ELR (cell line): Measurements from ENCODE around the gene SLFN12L.
"Not testable (repeated sequence)": the region's sequence is repeated elsewhere in the genome, so short reads cannot be mapped to it uniquely, and the experiment has no call there.

Source experiments
- DNase-seq: peaks from one replicate; pipeline ENCODE4 v3.0.0-alpha.2; 2015; ENCODE audit warnings: low read depth

Gene SLFN12L

DNA sequence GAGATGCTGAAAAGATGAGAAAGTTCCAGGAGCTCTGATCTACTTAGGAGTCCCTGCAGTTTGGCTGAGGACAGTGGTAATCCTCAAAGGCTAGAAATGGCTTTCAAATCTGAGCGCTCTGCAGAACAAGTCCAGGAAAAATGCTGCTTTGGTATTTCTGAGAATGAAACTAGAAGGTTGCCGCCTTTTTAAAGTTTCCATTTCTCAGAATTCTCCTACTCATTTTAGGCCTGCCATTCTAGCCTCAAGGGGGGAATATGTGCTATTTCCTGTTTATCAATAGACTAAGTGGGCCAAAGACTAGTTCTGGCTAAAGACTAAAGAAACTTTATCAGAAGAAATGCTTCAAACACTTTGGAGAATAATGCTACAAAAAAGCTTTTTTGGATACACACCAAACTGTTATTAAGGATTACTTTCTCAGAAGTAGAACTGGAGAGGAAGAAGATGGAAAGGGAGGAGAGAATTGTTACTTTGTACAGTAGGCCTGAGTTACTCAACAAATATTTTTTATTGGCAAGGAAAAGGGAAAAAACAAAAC lies at the start of gene SLFN12L:
Gene SLFN12L (minus strand): TSS at position 78 of the 541 bp plus-strand sequence. CDS start 15,314 bp downstream, outside the sequence.
- DNase-seq: no peak

DNA sequence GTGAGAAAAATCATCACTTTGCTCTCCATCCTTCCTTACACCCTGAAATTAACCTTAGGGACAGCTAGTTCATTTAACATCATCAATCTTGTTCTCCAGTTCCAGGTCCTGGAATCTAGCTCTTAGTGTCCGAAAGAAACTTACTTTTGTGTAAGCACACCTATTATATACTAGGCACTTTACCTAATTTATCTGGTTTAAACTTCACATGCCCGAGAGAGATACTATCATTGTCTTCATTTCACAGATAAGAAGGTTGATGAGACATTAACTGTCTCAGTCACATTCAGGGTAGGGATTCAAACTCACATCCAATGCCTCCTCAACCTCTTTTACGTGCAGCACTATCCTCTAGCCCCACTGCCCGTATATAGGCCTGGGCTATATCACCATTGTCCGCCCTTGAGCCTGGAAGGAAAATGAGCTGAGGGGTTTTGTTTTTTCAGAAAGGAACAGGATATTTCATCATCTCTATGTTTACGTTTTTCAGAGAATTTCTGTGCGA lies 49.1 kb upstream of the SLFN12L start:
- DNase-seq: no peak

DNA sequence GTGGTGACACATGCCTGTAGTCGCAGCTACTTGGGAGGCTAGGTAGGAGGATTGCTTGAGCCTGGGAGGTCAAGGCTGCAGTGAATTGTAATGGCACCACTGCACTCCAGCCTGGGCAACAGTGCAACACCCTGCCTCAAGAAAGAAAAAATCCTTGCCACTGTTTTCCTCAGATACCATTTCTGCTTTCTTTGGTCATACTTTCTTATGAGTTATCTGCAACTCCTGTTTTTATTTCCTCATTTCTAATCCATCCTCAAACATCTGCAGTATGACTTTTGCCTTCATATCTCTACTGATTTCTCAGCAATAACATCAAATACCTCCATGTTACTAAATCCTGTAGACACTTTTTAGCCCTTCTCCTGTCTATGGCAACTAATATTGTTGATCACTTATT lies 46.6 kb upstream of the SLFN12L start:
- no peak for DNase-seq

DNA sequence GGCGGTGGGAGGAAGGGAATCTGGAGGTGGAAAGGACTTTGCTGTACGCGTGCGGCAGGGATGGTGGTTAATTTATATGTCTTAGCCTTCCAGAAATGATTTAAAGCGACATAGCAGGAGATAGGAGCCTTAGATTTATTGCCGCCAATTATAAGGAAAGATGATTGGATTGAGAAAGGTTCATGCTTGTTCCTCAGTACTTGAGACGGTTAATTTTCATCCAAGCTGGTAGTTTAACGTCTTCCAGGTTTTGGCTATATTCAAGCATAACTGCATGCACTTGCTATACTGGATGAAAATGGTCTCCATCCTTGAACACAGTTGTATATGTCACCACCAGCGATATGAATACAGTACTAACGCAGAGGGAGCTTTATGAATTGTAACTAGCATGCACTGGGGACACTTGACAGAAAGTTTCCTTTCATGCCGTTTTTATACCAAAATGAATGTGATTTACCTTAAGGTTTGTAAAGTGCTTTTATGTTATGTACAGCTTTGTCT lies 41.5 kb upstream of the SLFN12L start:
- DNase-seq: no peak

DNA sequence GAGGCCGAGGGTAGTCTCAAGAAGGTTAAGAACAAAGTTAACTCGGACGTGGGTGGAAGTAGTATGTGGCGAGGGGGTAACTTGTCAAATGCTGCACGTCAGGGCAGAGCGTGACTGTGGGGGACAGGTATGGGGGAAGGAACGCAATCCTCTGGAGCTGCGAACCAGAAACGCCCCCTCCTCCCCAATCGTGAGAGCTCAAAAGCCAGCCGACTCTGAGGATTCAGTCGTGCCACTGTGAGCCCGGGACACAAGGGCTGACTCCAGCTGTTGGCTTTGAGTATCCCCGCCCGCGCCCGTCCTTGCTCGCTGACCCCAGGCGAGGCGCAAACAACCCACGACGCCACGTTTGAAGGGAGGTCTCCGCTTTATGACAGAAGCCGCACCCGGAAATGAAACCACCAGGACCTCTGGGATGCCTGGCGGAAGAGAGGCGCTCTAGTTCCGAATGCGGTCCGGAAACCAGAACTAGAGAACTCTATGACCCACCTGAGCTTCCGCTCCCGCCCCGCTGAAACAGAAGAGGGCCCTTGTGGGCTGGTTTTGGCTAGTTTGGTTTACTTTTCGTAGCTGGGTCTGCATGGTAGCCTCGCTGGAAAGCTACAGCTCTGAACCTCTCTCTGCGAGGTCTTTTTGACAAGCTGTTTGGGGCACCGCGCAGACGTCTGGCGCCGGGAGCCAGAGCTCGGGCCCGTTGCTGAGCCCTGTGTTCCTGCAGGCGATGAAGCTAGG lies 40.9 kb upstream of the SLFN12L start, which contains the start of gene PEX12:
Gene PEX12 (minus strand): TSS at position 375 of the 732 bp plus-strand sequence. CDS start 550 bp downstream, outside the sequence.
- peak; percentile 90 for DNase-seq

DNA sequence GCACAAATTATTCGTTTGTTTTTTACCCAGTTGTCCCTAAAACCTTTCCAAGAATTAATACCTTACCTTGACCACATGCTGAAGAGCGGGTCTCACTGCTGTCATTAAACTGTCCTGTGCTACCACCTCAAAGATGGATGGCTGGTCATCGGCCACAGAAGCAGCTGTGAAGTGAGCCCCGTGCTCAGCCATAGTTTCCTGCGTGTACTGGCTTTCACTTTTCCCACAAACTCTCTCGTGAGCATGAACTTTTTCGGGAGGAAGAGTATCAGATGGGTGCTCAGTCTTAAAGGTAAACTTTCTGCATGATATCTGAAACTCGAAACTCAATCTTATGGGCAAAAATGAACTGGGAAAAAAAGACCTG lies 40.3 kb upstream of the SLFN12L start:
- peak; percentile 36 for DNase-seq

DNA sequence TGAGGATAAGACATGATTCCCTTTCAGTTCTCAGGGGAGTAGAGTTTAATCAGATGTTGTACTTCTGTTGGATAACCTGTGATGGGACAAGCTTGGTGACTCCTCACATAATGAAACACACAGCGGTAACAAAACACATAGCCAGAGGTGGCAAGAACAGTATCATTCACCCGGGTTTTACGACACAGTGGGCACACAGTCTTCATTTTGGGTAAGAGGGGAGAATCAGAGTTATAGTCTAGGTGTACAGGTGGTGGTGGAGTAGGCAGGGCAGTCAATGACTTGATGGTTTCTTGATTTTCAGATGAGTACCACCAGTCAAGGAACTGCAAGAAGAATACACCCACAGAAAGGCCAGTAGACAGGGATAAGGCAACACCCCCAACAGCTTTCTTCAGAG lies 38.3 kb upstream of the SLFN12L start:
- DNase-seq: no peak

DNA sequence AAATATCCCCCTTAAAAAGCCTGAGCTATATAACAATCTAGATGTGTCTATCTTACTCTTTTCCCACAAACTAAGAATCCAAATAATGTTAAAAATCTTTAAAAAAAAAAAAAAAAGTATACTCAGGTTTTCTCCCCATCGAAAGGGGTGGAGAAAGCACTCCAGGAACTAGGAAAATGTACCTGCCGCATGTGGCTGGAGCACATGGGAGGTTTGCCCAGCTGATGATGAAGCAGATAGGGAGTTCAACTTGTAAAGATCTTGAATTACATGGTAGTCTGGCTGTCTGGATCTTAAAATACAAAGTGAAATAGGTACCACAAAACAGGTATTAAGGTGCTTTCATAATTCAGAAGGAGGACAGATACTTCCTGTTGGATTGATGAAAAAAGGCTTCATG lies 31.9 kb upstream of the SLFN12L start:
- DNase-seq: no peak

DNA sequence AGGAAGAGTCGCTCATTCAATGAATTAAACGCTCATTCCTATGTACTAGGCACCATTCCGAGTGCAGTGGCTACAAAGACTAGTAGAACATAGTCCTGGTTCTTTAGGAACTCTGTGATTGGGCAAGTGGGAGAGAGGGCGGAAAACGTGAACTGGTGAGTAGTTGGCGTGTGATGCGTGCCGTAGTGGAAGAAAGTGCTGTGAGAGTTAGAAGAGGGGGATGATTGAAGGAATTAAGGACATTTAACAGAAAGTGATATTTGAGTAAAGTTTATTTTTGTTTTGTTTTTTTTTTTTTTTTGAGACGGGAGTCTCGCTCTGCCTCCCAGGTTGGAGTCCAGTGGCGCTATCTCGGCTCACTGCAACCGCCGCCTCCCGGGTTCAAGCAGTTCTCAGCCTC lies 31.1 kb upstream of the SLFN12L start:
- peak; percentile 74 for DNase-seq

DNA sequence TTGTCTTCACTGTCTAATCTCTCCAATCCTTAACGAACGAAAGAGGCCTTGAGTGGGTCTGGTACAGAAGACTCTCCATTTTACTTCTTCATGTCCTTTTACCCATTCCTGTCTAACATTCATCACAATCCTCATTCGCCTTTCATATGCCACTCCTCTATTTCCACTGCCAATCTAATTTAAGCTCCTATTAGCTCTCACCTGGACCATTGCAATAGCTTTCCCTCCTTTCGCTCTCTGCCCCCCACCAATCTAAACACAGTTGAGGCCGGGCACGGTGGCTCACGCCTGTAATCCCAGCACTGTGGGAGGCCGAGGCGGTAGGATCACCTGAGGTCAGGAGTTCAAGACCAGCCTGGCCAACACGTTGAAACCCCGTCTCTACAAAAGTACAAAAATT lies 29.5 kb upstream of the SLFN12L start:
- no peak for DNase-seq

DNA sequence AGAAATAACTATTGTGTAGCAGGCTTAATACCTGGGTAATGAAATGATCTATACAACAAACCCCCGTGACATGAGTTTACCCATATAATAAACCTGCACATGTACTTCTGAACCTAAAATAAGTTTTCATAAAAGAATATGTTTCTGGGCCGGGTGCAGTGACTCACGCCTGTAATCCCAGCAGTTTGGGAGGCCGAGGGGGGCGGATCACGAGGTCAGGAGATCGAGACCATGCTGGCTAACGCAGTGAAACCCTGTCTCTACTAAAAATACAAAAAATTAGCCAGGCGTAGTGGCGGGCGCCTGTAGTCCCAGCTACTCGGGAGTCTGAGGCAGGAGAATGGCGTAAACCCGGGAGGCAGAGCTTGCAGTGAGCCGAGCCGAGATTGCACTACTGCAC lies 25.7 kb upstream of the SLFN12L start:
- not testable (repeated sequence) for DNase-seq

DNA sequence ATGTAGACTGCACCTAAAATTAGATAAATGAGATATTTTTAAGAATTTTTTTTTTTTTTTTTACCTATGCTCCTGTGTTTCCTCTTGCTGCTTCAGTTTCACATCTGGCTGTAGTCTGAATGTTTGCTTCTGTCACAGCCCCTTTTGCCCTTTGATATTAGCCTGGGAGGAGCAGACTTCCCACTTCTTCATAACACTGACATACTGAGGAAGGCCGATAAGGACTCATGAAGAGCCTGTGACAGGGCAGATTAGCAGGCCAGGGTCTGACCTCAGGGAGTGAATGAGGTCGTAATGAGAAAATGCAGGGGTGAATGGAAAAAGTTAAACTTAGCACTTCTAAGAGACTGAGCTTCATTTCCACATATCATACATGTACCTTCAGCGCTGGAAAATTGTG lies 23.2 kb upstream of the SLFN12L start, which contains the start of gene SLFN14:
Gene SLFN14 (minus strand): TSS at position 117 of the 400 bp plus-strand sequence. CDS start 2,757 bp downstream, outside the sequence.
- DNase-seq: no peak

DNA sequence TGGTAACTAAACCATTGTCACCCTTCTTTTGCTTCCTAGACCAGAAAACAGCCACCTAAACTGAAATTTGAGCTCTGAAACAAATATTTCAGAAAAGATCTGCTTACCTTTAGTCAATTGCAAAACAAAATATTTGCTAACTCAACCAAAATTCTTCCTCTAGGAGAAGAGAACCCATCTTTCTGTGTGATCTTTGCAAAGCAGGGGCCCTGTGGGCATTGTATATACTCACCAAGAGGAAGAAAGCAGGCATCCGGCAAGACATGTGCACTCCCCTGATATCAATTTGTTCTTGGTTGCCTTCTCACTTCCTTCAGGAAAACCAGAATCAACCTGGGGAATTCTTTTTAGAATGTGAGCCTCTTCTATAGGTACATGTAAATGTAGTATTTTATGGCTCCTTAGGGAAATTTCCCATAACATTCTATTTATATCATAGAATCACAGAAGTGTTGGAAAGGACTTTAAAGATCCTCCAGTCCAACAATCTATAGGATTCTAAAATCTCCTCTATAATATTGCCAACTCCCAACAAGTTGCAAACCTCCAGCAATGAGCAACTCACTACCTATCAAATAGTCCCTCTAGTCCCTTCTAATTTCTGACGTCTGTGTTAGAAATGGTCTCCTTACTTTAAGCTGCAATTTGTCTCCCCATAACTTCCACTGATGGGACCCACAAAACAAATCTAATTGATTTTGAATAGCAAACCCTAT lies 22.2 kb upstream of the SLFN12L start:
- no peak for DNase-seq

DNA sequence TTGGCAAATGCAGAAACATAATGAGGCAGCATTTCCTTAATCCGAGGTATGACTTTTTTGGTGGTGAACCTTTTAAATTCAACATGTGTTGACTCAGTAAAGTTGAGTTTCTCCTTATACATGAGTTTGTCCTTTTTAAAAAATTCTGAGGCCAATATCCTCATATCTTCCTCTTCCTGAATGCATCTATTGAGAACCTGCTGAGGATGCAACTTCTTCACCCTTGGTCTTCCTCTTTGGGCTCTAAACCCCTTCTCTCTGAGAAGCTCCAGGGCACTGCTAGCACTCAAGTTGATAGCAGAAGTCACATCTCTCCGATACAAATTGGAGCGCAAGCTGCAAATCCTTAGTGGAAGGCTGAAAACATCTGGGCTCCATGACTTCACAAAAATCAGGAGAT lies 19.9 kb upstream of the SLFN12L start:
- no peak for DNase-seq

DNA sequence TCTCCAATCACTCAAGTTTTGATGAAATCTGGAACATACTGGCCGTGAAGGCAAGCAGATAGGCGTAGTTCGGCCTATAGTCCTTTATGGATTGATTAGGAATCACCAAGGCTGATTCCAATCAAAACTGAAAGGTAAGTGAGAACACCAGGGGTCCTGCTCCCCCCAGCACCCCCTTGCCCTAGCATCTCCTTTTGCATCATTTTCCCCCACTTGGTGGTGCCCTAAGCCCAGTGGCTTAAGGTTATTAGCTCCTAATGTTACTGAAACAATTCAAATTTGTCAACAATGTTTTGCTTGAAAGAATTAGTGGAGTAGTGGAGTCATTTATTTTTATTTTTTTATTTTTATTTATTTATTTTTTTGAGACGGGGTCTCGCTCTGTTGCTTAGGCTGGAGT lies 18.2 kb upstream of the SLFN12L start:
- peak; percentile 28 for DNase-seq

DNA sequence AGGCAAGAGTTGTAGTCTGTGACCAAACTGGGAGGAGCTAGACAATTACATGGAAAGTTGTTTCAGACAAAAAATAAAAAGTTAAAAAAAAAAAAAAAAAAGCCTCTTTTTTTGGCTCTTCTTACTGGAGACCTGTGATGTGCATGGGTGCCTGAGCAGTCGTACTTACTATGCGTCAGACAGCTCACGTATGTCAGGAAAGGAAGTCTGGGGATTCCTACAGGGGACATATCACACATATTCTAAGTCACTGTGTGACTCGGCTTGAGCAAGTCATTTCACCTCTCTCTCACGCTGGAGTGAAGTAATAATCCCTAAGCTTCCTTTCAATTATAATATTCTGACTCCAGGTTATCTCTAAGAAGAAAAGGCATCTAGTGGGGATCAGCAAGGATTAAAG lies 17.2 kb upstream of the SLFN12L start:
- peak; percentile 15 for DNase-seq

DNA sequence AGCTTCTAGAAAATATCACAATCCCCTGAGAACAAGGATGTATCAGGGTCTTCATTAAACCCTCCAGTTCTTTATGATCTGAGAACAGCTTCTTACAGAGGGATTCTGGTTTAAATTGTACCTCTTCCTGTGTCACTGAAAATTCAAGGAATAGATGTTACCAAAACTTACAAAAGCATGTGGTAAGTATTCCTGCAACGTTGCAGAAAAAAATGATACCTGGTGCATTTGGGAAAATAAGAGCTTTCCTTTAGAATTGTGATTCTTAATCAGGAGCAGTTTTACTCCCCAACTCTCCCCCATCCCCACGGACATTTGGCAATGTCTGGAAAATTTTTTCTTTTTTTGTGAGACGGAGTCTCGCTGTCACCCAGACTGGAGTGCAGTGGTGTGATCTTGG lies 15.8 kb upstream of the SLFN12L start:
- DNase-seq: no peak

DNA sequence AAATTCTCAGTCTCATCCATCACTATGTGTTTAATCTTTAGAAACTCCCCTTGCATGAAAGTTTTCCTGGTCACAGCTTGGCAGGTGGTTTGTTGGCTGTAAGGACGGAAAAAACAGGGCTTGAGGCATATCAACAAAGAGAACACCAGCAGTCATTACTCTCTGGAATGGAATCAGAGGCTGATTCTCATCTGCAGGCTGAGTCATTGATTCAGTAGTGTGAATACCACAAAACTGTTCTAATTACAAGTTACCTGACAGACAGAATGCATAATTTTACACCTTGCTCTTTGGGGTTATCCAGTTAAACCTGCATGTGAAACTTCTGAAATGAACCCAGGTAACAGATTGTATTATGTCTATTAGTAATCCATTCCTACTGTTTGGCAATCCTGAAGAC lies 11.5 kb upstream of the SLFN12L start:
- DNase-seq: no peak

DNA sequence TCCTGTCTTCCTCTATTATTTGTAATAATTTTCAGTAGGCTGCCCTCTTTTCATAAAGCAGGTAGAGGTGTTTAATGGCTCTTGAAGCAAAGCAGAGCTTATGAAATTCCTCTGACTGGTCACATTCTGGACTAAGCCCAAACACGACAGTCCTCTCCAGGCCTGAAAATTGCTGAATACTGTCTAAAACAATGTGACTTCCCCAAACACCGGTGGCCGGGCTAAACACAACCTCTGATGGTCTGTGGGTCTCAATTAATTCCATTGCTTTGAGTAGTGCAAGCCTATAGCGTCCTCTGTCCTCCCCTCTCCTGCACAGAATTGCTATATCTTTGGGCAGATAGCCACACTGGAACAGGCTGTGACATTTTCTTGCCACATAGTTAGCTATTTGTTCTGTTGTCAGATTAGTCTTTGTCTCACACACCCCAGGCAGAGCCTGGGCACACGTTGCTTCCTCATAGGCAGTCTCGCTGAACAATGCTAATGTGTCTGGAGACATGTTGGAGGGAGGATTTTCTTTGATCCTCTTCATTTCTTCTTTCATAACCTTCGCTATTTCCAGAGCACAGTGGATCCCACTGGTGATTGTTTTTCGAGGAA lies 10.8 kb upstream of the SLFN12L start:
- DNase-seq: no peak

DNA sequence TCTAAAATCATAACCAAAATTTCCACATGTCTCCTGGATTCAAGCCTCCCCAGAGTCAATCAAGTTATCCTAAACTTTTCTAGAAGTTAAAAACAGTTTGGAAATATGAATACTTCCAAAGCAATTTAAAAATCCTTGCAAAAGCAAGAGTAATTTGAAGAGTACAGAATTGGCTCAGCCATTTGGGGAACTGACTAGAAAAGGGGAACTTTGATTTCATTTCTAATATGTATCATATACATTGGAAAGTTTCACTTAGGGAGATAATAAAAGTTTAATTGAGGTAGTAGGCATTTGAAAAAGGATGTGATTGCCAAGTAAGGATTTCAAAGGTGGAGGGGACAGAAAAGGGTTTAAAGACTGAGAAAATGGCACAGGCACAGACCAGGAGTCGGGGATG lies 9.0 kb upstream of the SLFN12L start:
- no peak for DNase-seq

DNA sequence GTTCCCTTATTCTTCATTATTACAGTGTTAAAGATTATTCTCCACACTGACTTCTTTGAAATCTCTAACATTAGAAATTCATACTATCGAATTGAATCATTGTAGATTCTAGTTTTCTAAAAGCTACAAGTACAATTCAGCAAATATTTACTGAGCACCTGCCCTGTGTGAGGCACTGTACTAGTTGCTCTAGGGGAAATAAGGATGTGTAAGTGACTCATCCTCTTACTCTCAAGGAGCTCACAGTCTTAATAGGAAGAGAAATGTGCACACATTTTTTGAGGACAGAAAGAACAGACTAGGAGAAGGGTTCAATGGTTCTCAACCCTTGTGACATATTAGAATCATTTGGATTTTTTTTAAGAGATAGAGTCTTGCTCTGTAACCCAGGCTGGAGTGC lies 7.7 kb upstream of the SLFN12L start:
- DNase-seq: peak; percentile 41

DNA sequence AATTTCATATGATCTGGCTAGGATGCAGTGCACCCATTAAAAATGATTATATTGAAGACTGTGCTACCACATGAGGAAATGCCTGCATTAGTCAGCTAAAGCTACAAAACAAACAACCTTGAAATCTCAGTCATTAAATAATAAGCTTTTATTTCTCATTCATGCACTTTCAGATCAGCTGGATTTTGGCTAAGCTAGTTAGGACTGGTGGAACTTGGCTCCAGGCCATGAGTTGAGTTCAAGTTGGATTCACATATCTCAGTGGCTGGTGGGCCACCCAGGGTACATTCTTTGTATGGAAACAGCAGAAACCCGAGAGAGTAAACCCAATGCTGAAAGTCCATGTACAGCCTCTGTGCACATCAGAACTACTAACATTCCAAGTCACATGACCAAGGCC lies 6.4 kb upstream of the SLFN12L start:
- peak; percentile 33 for DNase-seq
